ENCODE results near the gene STAB2. TPM values are rescaled to one million over a fixed set of nuclear protein-coding genes. Genes with fewer than 3 reads are reported as not detected.

STAB2 gene
- total and polyA plus RNA-seq, 4 donors = 3.4 to 42.6 (median 16.6) TPM

DNA sequence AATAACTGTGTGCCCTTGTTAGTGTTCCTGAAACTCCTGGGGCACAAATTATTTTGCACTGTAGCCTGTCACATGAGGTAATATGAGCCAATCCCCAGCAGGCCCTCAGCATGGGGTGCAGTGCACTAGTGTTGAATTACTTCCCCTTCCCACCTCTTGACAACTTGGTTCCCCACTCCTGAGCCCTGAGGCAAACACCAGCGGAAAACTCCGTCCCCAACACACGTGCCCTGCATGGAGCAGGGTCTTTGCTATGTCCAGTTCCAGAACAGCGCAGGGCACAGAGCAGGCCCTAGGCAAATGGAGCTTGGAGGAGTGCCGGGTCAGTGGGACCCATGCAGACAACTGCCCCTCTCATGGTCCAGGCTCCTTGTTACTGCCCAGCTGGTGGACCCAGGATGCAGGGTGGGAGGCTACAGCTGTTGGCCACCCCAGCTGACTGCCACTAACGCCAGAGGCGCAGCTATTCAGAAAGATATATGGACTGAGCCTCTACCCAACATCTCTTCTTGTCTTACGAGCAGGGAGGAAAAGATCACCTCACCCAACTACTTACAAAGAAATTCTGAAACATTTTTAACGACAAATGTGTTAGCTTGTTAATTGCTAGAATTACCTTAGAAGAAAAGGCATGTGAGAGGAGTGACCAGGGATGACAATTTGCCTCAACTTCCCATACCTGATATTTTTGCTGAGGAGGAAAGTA lies 182.3 kb downstream of the STAB2 start (continued):
- TF ChIP-seq, protein P1, sequence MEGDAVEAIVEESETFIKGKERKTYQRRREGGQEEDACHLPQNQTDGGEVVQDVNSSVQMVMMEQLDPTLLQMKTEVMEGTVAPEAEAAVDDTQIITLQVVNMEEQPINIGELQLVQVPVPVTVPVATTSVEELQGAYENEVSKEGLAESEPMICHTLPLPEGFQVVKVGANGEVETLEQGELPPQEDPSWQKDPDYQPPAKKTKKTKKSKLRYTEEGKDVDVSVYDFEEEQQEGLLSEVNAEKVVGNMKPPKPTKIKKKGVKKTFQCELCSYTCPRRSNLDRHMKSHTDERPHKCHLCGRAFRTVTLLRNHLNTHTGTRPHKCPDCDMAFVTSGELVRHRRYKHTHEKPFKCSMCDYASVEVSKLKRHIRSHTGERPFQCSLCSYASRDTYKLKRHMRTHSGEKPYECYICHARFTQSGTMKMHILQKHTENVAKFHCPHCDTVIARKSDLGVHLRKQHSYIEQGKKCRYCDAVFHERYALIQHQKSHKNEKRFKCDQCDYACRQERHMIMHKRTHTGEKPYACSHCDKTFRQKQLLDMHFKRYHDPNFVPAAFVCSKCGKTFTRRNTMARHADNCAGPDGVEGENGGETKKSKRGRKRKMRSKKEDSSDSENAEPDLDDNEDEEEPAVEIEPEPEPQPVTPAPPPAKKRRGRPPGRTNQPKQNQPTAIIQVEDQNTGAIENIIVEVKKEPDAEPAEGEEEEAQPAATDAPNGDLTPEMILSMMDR (IDR thresholded peaks at IDR 0.05; ENCODE audit: low read depth, low read length, missing input control) = no peak

- H3K4me1 ChIP-seq (ENCODE audit: control insufficient read depth in 4 of 4, insufficient read depth in 4 of 4, low read length in 3 of 4) = peaks cover 5 to 22% (median 12%) of the 10 kb centered on the region in 4 donors
- no peaks in the 10 kb centered on the region for H3K9me3 ChIP-seq (ENCODE audit: control insufficient read depth in 4 of 4, low read length in 3 of 4)
- peak; percentile 44 for DNase-seq (ENCODE audit: low spot score)
- H3K27me3 ChIP-seq (ENCODE audit: control insufficient read depth in 4 of 4, insufficient read depth in 4 of 4, low read length in 3 of 4) = no peaks in the 10 kb centered on the region
- H3K4me3 ChIP-seq (ENCODE audit: low read depth in 1 of 3, low read length in 3 of 3) = no peak overlapping the region
- WGBS = 33% methylated on average over 3 of the region's 3 CpGs
- TF ChIP-seq, protein P1 (IDR thresholded peaks at IDR 0.05; ENCODE audit: low read depth, low read length, missing input control) = peak; percentile 54
- TF ChIP-seq HNF4A (conservative IDR thresholded peaks at IDR 0.05) = no peak
- TF ChIP-seq RAD21 (IDR thresholded peaks at IDR 0.05) = peak; percentile 88 to 91
- no peak for TF ChIP-seq FOXA1 (IDR thresholded peaks at IDR 0.05)
- peaks cover under 1 to 6% (median 3%) of the 10 kb centered on the region in 4 donors for H3K36me3 ChIP-seq (ENCODE audit: control insufficient read depth in 4 of 4, insufficient read depth in 3 of 4, low read depth in 1 of 4, low read length in 3 of 4)
- H3K27ac ChIP-seq (ENCODE audit: low read depth in 1 of 2, low read length in 2 of 2) = no peak overlapping the region
- no peak overlapping the region for H3K9ac ChIP-seq (ENCODE audit: low read depth in 1 of 2, low read length in 2 of 2)
Observed at GRCh38 chr12:103771466-103771865, 184.4 kb downstream of the STAB2 start.

GRCh38 chr12:103772367-103773108 lies 185.5 kb downstream of the STAB2 start:
- Histone ChIP-seq H3K4me1 (ENCODE audit: control insufficient read depth in 4 of 4, insufficient read depth in 4 of 4, low read length in 3 of 4) (peaks cover 5 to 22% (median 12%) of the 10 kb centered on the region in 4 donors), H3K27me3 (ENCODE audit: control insufficient read depth in 4 of 4, insufficient read depth in 4 of 4, low read length in 3 of 4) (no peaks in the 10 kb centered on the region), H3K9ac (ENCODE audit: low read depth in 1 of 2, low read length in 2 of 2) (no peak overlapping the region), H3K36me3 (ENCODE audit: control insufficient read depth in 4 of 4, insufficient read depth in 3 of 4, low read depth in 1 of 4, low read length in 3 of 4) (peaks cover 0 to 12% (median under 1%) of the 10 kb centered on the region in 4 donors), H3K9me3 (ENCODE audit: control insufficient read depth in 4 of 4, low read length in 3 of 4) (no peaks in the 10 kb centered on the region), H3K4me3 (ENCODE audit: low read depth in 1 of 3, low read length in 3 of 3) (no peak overlapping the region), H3K27ac (ENCODE audit: low read depth in 1 of 2, low read length in 2 of 2) (no peak overlapping the region)
- DNase-seq (ENCODE audit: low spot score) = no peak
- no peak for TF ChIP-seq FOXA1 (IDR thresholded peaks at IDR 0.05)
- TF ChIP-seq, protein P2, sequence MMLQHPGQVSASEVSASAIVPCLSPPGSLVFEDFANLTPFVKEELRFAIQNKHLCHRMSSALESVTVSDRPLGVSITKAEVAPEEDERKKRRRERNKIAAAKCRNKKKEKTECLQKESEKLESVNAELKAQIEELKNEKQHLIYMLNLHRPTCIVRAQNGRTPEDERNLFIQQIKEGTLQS (IDR thresholded peaks at IDR 0.05) = no peak
- 74% methylated on average over 7 of the region's 7 CpGs for WGBS

DNA sequence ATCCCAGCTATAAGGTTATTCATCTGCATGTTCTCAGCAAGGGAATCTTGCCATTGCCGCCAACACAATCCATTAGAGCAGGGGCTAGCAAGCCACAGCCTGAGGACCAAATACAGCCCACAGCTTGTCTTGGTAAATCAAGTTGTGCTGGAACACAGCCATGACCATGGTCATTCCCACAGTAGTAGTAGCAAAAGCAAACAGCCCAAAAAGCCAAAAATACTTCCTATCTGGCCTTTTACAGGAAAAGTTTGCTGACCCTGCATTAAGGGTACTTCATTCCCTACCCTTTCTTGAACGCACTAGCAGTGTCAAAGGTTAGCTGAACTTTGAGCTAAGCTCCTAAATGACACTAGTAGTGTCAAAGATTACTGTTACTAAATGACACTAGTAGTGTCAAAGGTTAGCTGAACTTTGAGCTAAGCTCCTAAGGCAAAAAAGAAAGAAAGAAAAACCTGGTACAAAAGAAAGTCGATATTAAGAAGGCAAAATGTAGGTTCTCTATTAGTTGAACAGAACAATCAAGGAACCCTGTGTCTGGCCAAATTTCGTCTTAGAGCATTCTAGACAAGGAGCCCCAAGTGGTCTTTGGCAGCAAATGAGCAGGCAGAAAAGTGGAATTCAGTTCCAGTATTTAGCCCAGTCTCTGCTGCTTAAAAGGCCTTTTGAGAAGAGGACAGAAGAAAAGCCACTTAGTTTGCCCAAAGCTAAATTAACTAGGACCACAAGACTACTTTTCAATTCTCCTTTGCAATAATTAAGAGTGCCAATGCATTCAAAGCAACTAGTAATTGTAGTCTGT lies 186.2 kb downstream of the STAB2 start:
- Histone ChIP-seq H3K4me1 (ENCODE audit: control insufficient read depth in 4 of 4, insufficient read depth in 4 of 4, low read length in 3 of 4) (peaks cover 5 to 22% (median 12%) of the 10 kb centered on the region in 4 donors), H3K9ac (ENCODE audit: low read depth in 1 of 2, low read length in 2 of 2) (no peak overlapping the region), H3K27me3 (ENCODE audit: control insufficient read depth in 4 of 4, insufficient read depth in 4 of 4, low read length in 3 of 4) (no peaks in the 10 kb centered on the region), H3K9me3 (ENCODE audit: control insufficient read depth in 4 of 4, low read length in 3 of 4) (no peaks in the 10 kb centered on the region), H3K36me3 (ENCODE audit: control insufficient read depth in 4 of 4, insufficient read depth in 3 of 4, low read depth in 1 of 4, low read length in 3 of 4) (peaks cover 0 to 14% (median 2%) of the 10 kb centered on the region in 4 donors), H3K27ac (ENCODE audit: low read depth in 1 of 2, low read length in 2 of 2) (no peak overlapping the region), H3K4me3 (ENCODE audit: low read depth in 1 of 3, low read length in 3 of 3) (no peak overlapping the region)
- DNase-seq (ENCODE audit: low spot score) = no peak
- TF ChIP-seq TAF1 (conservative IDR thresholded peaks at IDR 0.05) (no peak), HNF4A (conservative IDR thresholded peaks at IDR 0.05) (peak; percentile 92 to 93), NR2F2 (IDR thresholded peaks at IDR 0.05) (peak; percentile 99), RAD21 (IDR thresholded peaks at IDR 0.05) (no peak), RXRA (IDR thresholded peaks at IDR 0.05) (peak; percentile 67 to 80), HNF4G (IDR thresholded peaks at IDR 0.05) (peak; percentile 66), SP1 (IDR thresholded peaks at IDR 0.05) (peak; percentile 33)
- WGBS = 61% methylated on average over 4 of the region's 4 CpGs

Measured in liver (tissue), 9 donors.